Parathyroid adenoma (tissue), 2 donors: ENCODE measurements around the gene KRTAP20-4.

ENCODE experiments used
- H2AFZ ChIP-seq: fragments of 300-600 bp; sonication (generic); one replicate; pipeline ENCODE4 v1.7.0; 2017; ENCODE audit warnings: antibody characterized with exemption, mild to moderate bottlenecking
- H3K27ac ChIP-seq: fragments of 300-600 bp; sonication (generic); one replicate; pipeline ENCODE4 v1.7.0; 2017
- H3K27me3 ChIP-seq: fragments of 300-600 bp; sonication (generic); one replicate; pipeline ENCODE4 v1.7.0; 2017; ENCODE audit warnings: low read length; ENCODE audit not compliant: control insufficient read depth, insufficient read depth
- H3K36me3 ChIP-seq: fragments of 300-600 bp; sonication (generic); one replicate; pipeline ENCODE4 v1.7.0; 2017; ENCODE audit warnings: low read length; ENCODE audit not compliant: control insufficient read depth, insufficient read depth
- H3K4me1 ChIP-seq: fragments of 300-600 bp; sonication (generic); one replicate; pipeline ENCODE4 v1.7.0; 2017; ENCODE audit warnings: control low read depth
- H3K4me2 ChIP-seq: fragments of 300-600 bp; sonication (generic); one replicate; pipeline ENCODE4 v1.7.0; 2017; ENCODE audit warnings: low read length
- H3K4me3 ChIP-seq: fragments of 300-600 bp; sonication (generic); one replicate; pipeline ENCODE4 v1.7.0; 2017; ENCODE audit warnings: low read depth, low read length
- H3K79me2 ChIP-seq: fragments of 300-600 bp; sonication (generic); one replicate; pipeline ENCODE4 v1.7.0; 2017; ENCODE audit warnings: control low read depth
- H3K9ac ChIP-seq: fragments of 300-600 bp; sonication (generic); one replicate; pipeline ENCODE4 v1.7.0; 2017; ENCODE audit warnings: mild to moderate bottlenecking
- H3K9me3 ChIP-seq: fragments of 300-600 bp; sonication (generic); one replicate; pipeline ENCODE4 v1.7.0; 2017; ENCODE audit warnings: low read length; ENCODE audit not compliant: control insufficient read depth
- TF ChIP-seq, protein P1 (sequence below): fragments of 300-600 bp; sonication (generic); IDR thresholded peaks from one replicate; pipeline ENCODE4 v1.7.0; 2017; ENCODE audit warnings: antibody characterized with exemption, mild to moderate bottlenecking
- donor health status: primary hyperparathyroidism.

KRTAP20-4 gene

DNA sequence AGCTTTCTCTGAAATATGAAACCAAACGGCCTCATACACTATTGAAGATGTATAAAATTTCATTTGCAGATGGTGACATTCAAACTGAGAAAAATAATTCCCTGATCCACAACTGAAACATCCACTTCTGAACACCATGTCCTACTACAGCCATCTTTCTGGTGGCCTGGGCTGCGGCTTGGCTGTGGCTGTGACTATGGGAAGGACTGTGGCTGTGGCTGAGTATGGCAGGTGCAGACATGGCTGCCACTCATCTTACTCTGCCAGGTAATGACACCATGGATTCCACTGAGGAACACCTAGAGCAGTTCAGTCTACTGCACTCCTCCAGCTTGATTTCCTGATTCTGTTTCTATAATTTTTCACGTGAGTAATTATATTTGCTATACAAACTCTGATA is at the start of gene KRTAP20-4:
KRTAP20-4 (plus strand) TSS at position 106 of the 400 bp plus-strand sequence.
- Histone ChIP-seq H3K79me2 (no peaks in the 10 kb centered on the region), H3K27me3 (no peaks in the 10 kb centered on the region), H2AFZ (no peak within 1 kb of the TSS), H3K9me3 (no peaks in the 10 kb centered on the region), H3K4me1 (no peaks in the 10 kb centered on the region), H3K27ac (no peak within 1 kb of the TSS), H3K36me3 (no peaks in the 10 kb centered on the region), H3K9ac (no peak within 1 kb of the TSS), H3K4me2 (no peak within 1 kb of the TSS), H3K4me3 (no peak within 1 kb of the TSS)
- TF ChIP-seq, protein P1, sequence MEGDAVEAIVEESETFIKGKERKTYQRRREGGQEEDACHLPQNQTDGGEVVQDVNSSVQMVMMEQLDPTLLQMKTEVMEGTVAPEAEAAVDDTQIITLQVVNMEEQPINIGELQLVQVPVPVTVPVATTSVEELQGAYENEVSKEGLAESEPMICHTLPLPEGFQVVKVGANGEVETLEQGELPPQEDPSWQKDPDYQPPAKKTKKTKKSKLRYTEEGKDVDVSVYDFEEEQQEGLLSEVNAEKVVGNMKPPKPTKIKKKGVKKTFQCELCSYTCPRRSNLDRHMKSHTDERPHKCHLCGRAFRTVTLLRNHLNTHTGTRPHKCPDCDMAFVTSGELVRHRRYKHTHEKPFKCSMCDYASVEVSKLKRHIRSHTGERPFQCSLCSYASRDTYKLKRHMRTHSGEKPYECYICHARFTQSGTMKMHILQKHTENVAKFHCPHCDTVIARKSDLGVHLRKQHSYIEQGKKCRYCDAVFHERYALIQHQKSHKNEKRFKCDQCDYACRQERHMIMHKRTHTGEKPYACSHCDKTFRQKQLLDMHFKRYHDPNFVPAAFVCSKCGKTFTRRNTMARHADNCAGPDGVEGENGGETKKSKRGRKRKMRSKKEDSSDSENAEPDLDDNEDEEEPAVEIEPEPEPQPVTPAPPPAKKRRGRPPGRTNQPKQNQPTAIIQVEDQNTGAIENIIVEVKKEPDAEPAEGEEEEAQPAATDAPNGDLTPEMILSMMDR: no peak

- Histone ChIP-seq H3K79me2 (no peaks in the 10 kb centered on the region), H3K27ac (no peak overlapping the region), H3K4me3 (no peak overlapping the region), H3K27me3 (no peaks in the 10 kb centered on the region), H3K36me3 (no peaks in the 10 kb centered on the region), H2AFZ (no peak overlapping the region), H3K4me2 (no peak overlapping the region), H3K4me1 (no peaks in the 10 kb centered on the region), H3K9ac (no peak overlapping the region), H3K9me3 (no peaks in the 10 kb centered on the region)
- TF ChIP-seq, protein P1: no peak
Observed at GRCh38 chr21:30577766-30578165, 42.7 kb upstream of the KRTAP20-4 start.

GRCh38 chr21:30579346-30579745 is 41.1 kb upstream of the KRTAP20-4 start:
- Histone ChIP-seq H3K9me3 (peaks cover 4% of the 10 kb centered on the region), H3K27me3 (no peaks in the 10 kb centered on the region), H2AFZ (no peak overlapping the region), H3K9ac (no peak overlapping the region), H3K27ac (no peak overlapping the region), H3K4me2 (no peak overlapping the region), H3K79me2 (no peaks in the 10 kb centered on the region), H3K36me3 (no peaks in the 10 kb centered on the region), H3K4me3 (no peak overlapping the region), H3K4me1 (no peaks in the 10 kb centered on the region)
- TF ChIP-seq, protein P1: no peak

- no peak overlapping the region for H3K9ac ChIP-seq
- no peaks in the 10 kb centered on the region for H3K36me3 ChIP-seq
- no peaks in the 10 kb centered on the region for H3K27me3 ChIP-seq
- H3K9me3 ChIP-seq: peaks cover 4% of the 10 kb centered on the region
- H3K4me1 ChIP-seq: no peaks in the 10 kb centered on the region
- TF ChIP-seq, protein P1: no peak
- no peak overlapping the region for H3K27ac ChIP-seq
- no peak overlapping the region for H2AFZ ChIP-seq
- H3K79me2 ChIP-seq: no peaks in the 10 kb centered on the region
- H3K4me3 ChIP-seq: no peak overlapping the region
- H3K4me2 ChIP-seq: no peak overlapping the region
Observed at GRCh38 chr21:30580132-30580531, 40.3 kb upstream of the KRTAP20-4 start.

DNA sequence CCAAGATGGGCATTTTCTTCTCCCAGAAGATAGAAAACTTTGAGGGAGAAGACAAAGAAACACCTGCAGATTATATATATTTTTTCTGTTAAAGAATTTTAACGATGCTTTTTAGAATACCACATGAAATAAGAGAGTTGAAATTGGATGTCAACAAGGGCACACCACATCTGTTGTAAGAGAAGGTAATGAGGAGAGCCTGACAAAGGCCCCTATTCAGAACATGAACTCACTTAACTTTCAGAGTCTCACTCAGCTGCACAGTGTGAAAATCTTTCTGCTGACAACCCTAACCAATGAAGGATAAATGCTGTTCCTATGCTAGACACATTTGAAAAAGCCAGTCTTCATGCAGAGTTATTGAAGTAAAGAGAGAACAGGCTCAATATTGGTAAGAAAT is 37.6 kb upstream of the KRTAP20-4 start:
- Histone ChIP-seq H3K27me3 (no peaks in the 10 kb centered on the region), H3K9me3 (peaks cover 4% of the 10 kb centered on the region), H3K4me1 (no peaks in the 10 kb centered on the region), H3K27ac (no peak overlapping the region), H2AFZ (no peak overlapping the region), H3K36me3 (no peaks in the 10 kb centered on the region), H3K79me2 (no peaks in the 10 kb centered on the region), H3K4me3 (no peak overlapping the region), H3K9ac (no peak overlapping the region), H3K4me2 (no peak overlapping the region)
- TF ChIP-seq, protein P1: no peak
